Hippocampal formation (tissue), 2 donors: ENCODE data around the gene CDHR4.
"Not testable (repeated sequence)": the region's sequence is repeated elsewhere in the genome, so short reads cannot be mapped to it uniquely, and the experiment has no call there.

Experiments
- DNase-seq, 2 donors: peaks; one replicate each; lab custom pipeline; 2025; lab: John Stamatoyannopoulos, UW

CDHR4 gene

DNA sequence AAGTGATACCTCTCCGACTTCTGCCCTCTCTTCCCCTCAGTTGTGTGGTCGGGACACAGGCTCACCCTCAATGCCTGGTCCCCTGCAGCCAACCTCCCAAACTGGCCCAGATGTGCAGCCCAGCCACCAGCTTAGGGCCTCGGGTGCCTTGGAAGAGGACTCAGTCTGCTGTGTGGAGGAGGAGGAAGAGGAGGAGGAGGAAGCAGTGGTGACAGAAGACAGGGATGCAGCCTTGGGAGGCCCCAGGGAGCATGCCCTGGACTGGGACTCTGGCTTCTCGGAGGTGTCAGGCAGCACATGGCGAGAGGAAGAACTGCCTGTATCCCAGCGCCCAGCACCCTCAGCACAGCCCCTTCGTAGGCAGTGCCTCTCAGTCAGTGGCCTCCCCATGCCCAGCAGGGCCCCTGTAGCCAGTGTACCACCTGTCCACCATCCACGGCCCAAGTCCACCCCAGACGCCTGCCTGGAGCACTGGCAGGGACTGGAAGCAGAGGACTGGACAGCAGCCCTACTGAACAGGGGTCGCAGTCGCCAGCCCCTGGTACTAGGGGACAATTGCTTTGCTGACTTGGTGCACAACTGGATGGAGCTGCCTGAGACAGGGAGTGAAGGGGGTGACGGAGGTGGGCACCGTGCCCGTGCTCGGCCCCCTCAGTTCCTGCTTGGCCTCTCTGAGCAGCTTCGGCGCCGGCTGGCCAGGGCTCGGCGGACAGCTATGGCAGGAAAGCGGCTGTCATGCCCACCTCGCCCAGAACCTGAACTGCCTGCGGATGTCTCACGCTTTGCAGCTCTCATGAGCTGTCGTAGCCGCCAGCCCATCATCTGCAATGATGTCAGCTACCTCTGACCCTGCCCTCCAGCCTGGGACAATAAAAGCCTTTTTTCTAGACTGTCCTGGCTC, 4.7 kb upstream of the CDHR4 start:
- no peak for DNase-seq

DNA sequence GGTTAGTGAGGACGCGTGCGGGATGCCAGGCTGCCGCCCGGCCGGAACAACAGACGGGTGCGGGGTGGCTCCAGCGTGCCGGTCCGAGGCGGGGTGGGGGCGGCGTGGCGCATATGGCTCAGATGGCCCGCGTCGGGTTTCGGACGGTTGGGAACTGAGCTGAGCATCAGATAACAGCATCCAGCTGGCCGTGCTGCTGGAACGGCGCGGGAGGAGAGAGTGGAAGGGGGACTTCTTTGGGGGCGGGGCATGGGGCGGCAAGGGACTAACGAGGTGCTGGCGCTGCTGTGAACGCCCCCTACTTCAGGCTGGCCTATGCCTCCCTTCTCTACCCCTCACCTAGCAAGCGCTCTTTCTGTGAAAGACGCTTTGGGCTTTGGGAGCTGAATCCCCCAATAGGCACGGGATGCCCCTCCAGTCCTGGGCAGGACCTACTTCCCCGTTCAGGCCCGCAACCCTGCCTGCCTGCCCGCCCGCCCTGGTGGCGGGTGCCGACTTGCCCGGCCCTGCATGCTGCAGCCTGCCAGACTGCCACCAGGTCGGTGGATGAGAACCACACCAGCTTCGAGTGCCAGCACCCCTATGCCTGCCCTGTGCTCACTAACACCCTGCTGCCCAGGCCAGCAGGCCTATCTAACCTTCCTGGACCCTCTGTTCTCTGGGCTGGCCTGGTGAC, 3.9 kb upstream of the CDHR4 start:
- DNase-seq: no peak

DNA sequence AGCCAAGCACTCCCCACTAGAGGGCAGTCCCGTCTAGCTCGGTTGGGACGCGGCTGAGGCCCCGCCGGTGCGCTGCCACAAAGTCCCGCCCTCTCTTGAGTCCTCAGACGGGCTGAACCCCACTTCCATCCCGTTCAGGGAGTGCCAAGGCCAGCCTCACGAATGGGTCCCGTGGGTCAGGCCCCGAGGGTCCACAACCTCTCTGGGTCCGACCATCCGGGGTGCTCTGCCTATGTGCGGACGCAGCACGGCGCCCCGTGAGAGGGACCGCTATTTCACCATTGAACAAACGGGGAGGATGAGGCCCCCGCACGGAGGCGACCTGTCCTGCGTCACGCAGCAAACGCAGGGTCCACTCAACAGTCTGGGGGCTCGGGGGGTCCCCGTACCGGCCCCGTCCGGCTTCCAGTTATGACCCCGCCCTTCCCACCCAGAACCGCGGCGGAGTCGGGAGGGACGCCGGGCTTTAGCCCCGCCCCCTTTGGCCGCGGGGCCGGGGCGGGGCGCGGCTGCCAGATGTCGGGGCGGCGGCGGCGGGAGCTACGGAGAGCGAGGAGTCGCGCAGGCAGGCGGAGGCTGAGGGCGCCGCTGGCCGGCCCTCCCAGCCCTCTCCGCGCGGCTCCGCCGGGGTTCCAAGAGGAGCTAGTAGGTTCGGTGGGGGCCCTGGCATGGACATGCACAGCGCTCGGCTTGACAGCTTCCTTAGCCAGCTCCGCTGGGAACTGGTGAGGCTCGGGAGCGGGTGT, 3.2 kb upstream of the CDHR4 start, which contains the start of gene INKA1:
Gene INKA1, plus strand, starts transcription at position 543 of the 746 bp plus-strand sequence. Its CDS starts 132 bp downstream, at position 675.
- peak; percentile 78 to 87 for DNase-seq

DNA sequence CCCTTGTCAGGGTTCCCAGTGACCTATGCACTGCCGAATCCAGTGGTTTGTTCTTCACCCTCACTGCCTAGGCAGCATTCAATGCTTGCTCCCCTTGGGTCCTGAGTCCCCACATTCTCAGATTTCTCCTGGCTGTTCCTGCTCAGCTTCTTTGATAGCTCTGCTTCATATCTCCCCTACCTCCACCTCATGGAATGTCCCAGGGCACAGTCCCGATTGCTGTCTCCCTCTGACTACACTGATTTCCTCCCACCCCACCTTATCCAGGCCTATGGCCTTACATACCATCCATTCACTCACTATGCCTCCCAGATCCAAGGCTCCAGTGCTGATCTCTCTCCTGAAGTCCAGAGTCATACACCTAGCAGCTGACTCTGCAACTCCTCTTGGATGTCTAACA, 1.5 kb upstream of the CDHR4 start:
- no peak for DNase-seq

DNA sequence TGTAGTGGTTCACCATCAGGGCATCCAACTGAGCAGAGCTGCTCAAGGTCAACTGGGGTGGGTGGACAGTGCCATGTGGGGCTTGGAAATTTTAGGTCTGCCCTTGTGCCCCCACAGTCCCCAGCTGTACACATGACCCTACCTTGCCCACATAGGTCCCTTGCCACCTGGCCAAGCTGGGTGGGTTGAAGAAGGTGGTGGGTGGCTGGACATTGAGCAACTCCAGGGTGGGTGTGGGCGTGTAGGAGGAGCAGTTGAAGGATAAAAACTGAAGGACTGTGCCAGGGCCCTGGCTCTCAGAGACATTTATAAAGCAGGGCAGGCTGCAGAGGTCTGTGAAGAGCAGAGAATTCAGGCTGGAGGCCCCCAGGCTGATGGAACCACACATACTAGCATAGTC, 568 bp downstream of the CDHR4 start:
- no peak for DNase-seq

DNA sequence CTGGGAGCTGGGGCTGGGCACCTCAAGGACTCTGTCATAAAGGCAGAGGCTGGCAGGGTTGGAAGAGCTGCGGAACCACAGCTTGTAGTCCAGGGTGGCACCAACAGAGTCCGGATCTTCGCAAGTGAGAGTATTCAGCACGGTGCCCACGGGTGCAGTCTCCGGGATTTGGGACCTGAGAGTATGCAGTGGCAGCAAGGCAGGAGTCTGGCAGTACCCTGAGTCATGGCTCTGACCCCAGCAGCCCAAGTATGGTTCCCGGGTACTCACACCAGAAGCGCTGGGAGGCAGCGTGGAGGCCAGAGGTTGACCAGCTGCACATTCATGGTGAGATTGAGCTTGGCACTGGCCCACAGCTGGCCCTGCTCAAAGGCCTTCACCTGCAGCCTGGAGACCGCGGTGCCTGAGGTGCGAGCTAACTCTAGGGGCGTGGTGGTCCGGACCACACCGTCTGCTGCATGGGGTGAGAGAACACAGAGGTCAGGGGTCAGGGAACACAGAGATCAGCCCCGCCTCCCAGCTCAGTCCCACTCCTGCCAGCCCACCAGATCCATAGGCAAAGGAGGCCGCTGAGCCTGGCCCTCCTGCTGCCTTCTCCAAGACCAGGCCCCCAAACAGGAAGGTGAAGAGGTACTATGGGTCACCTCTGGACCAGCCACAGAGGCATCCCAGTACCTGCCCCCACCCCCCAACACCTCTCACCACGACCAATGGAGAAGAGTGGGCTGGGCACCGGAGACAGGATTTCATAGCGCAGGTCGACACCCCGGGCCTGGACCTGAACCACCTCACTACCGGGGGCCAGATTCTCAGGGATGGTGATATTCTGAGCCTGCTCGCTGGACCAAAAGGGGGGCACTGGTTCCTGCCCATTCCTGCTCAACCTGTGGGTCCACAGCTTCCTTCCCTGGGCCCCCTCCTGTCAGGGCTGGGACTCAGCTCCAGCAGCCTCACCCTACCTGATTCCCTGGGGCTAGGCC, 4.5 kb downstream of the CDHR4 start:
- DNase-seq: no peak

DNA sequence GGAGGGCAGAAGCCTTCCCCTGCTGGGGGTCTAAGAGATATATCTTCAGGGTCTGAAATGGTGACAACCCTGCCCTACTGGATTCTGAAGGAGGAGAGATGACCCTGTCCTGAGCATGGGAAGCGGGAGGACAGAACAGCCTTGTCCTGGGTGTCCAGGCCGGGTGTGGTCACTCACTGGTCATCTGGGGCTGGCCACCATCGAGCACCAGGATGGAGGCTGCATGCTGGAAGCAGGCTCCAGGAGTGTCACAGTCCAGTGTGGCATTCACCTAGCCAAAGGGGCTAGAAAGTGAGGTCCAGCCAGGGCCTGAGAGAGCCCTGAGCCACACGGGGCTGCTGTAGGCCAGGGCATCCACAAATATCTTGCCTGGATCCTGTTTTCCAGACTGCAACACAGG, 5.2 kb downstream of the CDHR4 start:
- no peak for DNase-seq

DNA sequence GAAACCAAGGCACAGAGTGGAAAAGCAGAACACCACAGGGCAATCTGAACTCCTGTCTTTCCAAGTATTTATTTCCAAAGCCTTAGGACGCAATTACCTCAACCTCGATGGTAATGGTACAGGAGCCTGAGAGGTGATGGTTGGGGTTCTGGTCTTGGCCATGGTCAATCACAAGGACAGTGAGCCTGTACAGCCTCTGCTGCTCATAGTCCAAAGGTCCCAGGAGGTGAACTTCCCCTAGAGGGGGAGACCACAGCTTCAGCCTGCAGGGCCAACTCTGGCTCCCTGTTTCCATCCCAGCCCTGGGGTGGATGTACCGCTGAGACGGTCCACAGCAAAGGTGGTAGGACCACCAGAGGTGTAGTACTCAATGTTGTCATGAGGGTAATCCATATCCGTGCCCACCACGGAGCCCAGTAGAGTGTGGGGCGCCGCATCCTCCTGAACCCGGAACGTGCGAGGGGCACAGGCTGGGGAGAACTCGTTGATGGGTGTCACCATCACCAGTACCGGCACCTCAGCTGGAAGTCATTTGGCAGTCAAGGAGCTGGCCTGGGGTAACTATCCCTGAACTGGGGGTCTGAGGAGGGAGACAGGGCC, 6.1 kb downstream of the CDHR4 start:
- no peak for DNase-seq

DNA sequence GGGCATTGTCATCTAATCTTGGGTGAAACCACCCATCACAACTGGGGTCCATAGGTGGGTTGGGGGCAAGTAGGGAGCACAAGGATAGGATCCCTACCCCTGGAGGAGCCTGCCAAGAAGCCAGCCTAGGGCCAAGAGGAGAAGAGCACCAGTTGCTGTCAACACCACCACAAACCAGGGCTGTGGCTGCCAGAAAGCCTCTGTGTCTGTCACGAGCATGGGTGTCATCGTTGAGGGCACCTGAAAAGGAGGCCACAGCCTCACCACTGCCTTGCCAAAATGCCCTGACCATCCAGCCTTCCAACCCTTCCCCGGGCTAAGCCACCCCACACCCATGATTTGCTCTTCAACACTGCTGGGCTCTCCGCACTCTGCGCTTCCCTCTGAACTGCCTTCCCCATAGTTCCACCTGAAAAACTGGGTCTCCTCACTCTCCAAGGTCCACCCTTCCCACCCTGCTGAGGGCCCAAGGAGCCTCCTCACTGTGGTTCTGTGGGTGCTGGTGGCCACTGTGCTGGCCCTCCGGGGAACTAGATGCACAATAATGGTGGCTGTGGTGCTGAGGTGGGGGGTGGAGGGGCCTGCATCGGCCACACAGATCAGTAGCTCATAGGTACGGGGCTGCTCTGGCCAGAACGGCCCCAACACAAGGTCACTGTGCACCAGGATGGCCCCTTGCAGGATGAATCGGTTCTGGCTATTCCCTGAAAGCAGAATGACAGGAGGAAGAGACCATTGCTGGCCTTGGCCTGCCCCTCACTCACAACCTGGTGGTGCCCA, 7.1 kb downstream of the CDHR4 start:
- DNase-seq: no peak

DNA sequence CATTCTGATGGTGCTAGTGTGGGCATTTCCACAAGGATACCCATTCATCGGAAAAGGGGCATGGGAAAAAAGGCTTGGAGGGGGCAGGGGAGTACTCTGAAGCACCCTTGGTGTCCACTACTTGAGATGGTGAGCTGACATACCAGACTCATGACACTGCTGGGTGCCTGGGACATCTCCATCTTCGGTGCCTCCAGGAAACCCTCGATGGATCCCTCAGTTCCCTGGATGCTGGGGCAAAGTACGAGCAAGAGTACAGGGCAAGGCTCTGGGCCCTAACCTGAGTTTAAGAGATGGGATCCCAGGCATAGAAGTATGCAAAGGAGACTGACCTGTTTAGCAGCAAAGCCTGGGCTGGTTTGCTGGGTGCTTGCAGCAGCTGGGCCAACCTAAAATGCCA, 8.1 kb downstream of the CDHR4 start:
- DNase-seq: no peak

DNA sequence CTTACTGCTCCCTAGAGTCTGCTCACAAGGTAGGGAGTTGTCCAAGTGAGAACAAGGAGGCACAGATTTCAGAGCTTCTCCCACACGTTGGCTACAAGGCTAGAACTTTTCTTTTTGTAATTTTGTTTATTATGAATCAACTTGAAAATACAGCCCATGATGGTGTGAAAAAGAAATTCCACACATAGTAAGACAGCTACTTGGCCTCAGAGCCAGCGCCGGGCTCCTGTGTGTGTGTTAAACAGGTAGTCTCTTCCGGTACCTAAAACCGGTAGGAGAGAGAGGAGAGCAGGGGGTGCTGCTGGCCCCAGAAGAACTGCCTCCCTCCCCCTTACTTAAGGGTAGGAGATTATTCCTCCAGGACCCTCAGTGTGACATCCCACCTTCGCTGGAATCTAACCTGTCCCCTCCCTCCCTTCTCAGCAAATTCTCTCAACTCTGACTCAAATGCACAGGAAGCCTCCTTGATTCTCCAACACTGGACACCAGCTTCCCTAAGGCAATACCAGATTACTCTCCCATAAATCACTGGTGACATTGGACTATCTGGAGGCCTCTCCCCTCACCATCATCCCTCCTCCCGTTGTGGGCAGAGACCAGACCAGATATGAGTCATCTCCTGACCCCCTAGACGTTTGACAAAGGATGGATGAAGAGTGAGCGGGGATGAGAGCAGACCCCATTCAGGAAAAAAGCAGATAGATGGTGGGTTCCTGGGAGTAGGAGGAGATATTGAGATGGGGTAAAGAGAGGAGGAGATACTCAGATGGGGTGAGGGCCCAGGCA, 8.9 kb downstream of the CDHR4 start:
- DNase-seq: no peak

DNA sequence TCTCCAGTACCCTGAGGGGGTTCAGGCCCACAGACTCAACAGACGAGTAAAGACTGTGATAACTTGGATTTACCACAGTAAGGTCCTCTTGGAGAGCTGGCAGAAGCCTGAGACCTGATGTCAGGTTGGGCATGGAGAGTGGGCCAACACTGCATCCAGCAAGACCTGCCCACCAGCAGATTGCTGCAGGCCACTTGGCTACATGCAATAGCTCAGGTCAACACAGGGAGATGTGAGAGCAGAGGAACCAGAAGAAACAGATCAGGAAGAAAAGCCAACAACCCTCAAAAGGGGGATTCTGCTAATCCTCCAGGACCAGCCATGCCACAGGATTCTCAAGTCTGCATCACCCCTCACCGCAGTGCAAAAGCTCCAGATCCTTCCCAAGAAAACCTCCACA, 11.6 kb downstream of the CDHR4 start:
- DNase-seq: no peak

DNA sequence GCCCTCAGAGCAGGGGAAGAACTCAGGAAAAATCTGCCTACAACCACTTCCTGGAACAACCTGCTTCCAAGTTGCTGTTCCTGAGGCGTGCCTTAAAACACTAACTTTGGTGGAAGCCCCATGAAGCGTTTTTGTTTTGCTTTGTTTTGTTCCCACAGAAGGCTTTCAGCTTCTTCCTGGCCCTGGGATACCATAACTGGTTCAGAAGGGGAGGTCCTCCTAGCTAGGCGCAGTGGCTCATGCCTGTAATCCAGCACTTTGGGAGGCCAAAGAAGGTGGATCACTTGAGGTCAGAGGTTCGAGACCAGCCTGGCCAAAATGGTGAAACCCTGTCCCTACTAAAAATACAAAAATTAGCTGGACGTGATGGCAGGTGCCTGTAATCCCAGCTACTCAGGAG, 12.1 kb downstream of the CDHR4 start:
- no peak for DNase-seq

DNA sequence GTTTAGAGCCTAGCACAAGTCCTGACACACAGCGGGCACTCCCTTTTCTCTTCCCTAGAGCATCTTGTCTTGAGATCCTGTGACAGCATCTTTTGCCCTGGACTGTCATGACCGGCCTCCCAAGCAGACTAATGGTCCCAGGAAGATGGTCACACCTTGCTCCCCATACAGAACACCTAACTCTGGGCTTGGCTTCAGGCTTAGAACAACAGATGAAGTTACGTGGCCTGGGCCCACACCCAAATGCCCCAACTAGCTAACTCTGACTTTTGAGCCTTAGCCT, 12.6 kb downstream of the CDHR4 start:
- no peak for DNase-seq

DNA sequence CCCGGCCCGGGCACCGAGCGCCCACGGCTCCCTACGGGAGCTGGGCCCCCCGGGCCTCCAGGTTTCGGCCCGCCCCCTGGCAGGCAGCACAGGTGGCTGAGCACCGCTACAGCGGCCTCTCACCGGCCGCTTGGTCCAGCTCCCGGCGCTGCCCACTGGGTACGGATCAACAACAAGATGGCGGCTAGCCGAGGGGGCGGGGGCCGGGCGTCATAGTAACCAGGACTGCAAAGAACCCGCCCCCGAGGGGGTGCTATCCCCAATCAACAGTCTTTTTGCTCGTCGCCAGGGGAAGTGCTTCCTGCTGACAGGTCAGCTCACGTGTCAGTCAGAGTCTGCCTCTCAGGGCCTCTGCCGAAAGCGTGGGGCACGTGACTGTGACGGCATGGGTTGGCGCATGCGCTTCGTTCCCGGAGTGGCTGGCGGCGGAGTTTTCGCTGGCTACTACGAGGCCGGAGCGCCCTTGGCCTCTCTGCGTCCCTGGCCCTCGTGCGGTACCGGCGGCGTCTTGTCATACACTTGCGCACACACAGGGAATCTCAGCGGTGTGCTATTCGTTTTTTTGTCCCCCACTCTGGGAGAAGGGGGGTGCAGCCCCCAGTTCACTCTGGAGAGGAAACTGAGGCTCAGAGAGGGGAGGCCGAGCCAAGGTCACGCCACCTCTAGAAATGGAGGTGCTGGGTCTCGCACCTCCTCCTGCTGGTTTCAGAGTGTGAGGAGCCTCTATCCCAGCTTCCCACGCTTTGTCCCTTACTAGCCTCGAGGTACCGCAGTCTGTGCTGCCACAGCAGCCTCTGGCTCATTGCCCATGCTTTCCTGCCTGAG, 13.1 kb downstream of the CDHR4 start, which contains the start of gene IP6K1:
Gene IP6K1, minus strand, starts transcription at position 186 of the 825 bp plus-strand sequence. CDS start 38,502 bp downstream, outside the sequence.
- DNase-seq: peak; percentile 99 to 100

DNA sequence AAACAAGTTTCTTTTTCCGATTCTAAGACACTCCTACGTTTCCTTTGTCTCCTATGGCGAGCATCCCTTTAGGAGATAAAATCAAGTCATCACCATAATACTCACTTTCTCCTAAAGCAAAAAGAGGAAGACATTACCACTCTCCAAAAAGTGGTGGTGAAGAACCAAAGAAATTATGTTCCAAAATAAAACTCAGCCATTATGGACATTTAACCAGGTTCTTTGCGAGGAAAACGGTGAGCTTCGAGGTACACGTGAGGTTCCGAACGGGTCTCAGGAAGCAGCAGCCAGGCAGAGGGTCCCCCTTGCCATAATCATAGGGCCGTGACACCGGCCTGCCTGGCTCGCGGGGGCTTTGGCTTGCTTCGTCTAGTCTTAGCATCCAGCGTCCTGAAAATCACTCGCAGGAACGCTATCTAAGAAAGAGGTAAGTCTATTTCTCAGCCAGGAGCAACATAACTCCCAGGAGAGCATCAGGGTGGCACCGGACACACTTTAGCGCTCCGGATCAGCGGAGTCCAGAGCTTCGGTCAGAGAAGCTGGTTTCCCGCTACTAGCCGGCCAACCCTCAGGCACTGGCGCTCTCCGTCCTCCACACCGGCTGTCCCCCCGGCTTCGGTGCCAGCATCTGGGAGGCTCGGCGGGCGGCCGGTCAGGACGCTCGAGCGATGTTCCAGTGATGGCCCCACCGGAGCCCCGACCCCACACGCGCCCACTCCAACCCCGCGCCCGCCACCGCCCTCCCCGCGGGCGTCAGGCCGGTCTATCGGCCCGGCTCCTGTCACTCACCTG, 13.9 kb downstream of the CDHR4 start:
- no peak for DNase-seq

DNA sequence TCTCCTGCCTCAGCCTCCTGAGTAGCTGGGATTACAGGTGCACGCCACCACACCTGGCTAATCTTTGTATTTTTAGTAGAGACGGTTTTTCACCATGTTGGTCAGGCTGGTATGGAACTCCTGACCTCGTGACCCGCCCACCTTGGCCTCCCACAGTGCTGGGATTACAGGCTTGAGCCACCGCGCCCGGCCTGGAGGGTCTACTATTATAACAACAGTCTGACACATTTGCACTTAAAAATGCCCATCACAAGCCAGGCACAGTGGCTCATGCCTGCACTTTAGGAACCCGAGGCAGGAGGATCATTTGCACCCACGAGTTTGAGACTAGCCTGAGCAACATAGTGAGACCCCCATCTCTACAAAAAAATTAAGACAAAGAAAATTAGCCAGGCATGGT, 17.4 kb downstream of the CDHR4 start:
- DNase-seq: not testable (repeated sequence)
